ENCODE measurements around the gene KCNQ1.

KCNQ1 gene

DNA sequence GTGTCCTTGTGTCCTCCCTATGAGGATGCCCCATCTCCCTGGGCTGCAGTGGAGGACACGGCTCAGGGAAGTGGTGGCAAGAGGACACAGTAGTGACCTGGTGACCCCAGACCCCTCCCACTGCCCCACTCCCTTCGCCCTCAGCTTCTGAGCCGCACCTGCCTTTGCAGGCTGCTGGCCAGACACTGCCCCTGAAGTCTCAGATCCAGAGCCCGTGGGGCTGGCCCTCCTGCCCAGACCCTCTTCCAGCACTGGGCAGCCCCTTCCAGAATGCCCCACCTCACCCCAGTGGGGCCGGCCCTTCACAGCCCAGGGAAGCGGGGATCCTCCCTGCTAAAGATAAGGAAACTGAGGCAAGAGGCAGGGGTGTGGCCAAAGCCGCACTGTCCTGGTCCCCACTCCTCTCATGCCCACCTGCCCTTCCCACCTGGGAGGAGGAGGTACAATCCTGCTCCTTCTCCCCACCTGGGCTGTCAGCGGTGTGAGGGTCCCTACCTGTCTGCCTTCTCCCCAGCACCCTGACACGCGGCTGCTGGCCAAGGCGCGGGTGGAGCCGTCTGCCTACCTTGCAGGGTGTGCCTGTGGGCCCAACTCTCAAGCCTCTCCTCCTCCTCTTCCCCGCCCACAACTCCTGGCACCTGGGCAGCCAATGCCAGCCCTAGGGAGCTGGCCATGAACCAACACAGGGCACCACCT, 17.8 kb upstream of the KCNQ1 start:
- Histone ChIP-seq H3K9ac (ENCODE audit: low read length in 2 of 2) (no peak overlapping the region), H3K4me1 (ENCODE audit: control insufficient read depth, insufficient read depth, low read length) (no peaks in the 10 kb centered on the region), H3K4me3 (ENCODE audit: low read length in 2 of 2) (no peak overlapping the region)

DNA sequence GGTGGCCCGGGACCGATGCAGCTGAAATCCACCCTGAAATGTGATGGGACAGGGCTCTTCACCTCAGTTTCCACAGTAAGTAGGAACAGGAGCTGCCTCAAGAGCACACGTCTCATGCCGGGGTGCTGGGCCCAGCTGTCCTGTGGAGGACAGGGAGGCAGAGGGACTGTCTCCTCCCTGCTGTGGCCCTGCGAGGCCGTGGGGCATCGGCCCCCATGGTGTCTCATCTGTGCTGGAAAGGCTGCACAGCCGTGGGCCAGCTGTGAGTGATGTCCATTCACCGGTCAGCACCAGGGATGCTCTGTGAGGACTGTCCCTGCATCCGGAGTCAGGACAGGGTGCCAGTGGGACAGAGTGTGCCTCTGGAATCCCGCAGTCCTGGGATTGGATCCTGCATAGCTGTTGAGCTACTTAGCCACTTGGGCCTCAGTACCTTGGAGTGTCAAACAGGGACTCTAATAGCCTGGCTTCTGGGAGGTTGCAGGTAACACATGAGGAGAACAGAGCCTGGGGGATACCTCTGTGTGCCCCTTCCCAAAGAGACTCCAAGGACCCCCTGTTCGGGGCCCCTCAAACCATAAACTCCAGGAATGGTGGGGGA, 17.0 kb upstream of the KCNQ1 start:
- Histone ChIP-seq H3K27ac (ENCODE audit: low read length) (no peak overlapping the region), H3K4me3 (ENCODE audit: low read length in 2 of 2) (no peak overlapping the region), H3K9ac (ENCODE audit: low read length in 2 of 2) (no peak overlapping the region), H3K4me1 (ENCODE audit: control insufficient read depth, insufficient read depth, low read length) (no peaks in the 10 kb centered on the region), H3K9me3 (ENCODE audit: control insufficient read depth in 2 of 2, low read length in 2 of 2) (no peaks in the 10 kb centered on the region), H3K27me3 (ENCODE audit: control insufficient read depth in 1 of 2, insufficient read depth in 2 of 2, low read length in 2 of 2) (no peaks in the 10 kb centered on the region), H3K36me3 (ENCODE audit: control insufficient read depth in 2 of 2, insufficient read depth in 2 of 2, low read length in 2 of 2) (no peaks in the 10 kb centered on the region)

More for the DNA sequence above, 17.8 kb upstream of the KCNQ1 start:
- H3K36me3 ChIP-seq (ENCODE audit: control insufficient read depth in 2 of 2, insufficient read depth in 2 of 2, low read length in 2 of 2), result no peaks in the 10 kb centered on the region
- H3K9me3 ChIP-seq (ENCODE audit: control insufficient read depth in 2 of 2, low read length in 2 of 2), result no peaks in the 10 kb centered on the region
- no peaks in the 10 kb centered on the region for H3K27me3 ChIP-seq (ENCODE audit: control insufficient read depth in 1 of 2, insufficient read depth in 2 of 2, low read length in 2 of 2)
- no peak overlapping the region for H3K27ac ChIP-seq (ENCODE audit: low read length)

DNA sequence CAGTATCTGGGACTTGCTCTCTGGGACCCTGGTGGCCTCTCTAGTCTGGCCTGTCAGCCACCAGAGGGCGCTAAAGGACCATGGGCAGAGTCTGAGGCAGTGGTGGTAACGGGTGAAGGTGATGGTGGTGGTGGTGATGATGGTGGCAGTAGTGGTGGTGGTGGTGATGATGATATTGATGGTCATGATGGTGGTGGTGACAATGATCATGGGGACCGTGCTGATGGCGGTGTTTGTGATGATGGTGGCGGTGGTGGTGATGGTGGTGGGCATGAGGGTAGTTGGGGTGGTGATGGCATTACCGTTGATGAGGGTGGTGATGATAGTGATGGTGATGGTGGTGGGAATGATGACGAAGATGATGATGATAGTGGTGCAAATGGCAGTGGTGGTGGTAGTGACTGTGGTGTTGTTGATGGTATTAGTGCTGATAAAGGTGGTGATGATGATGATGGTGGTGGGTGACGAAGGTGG, 16.4 kb upstream of the KCNQ1 start:
- Histone ChIP-seq H3K36me3 (ENCODE audit: control insufficient read depth in 2 of 2, insufficient read depth in 2 of 2, low read length in 2 of 2) (no peaks in the 10 kb centered on the region), H3K9ac (ENCODE audit: low read length in 2 of 2) (no peak overlapping the region), H3K27ac (ENCODE audit: low read length) (no peak overlapping the region), H3K4me3 (ENCODE audit: low read length in 2 of 2) (no peak overlapping the region), H3K4me1 (ENCODE audit: control insufficient read depth, insufficient read depth, low read length) (no peaks in the 10 kb centered on the region), H3K9me3 (ENCODE audit: control insufficient read depth in 2 of 2, low read length in 2 of 2) (no peaks in the 10 kb centered on the region), H3K27me3 (ENCODE audit: control insufficient read depth in 1 of 2, insufficient read depth in 2 of 2, low read length in 2 of 2) (no peaks in the 10 kb centered on the region)

DNA sequence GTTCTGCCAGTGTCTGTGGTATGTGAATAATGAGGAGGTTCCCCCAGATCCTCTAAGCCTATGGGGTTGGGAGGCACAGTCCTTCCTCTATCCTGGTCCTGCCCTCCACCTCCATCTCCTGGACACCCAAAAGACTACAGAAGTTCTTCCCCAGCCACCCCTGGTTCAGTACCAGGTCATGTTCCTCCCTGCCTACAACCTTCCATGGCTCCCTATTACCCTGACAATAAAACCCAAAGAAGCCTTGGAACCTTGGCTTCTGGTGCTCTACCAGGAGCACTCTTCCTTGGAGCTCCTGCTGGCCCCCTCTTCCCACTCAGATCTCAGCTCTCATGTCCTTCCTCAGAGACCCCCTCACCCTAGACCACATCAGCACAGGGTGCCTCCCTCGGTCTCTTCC, 13.4 kb upstream of the KCNQ1 start:
- no peak overlapping the region for H3K4me3 ChIP-seq (ENCODE audit: low read length in 2 of 2)
- H3K27me3 ChIP-seq (ENCODE audit: control insufficient read depth in 1 of 2, insufficient read depth in 2 of 2, low read length in 2 of 2), result peaks cover 4 to 5% of the 10 kb centered on the region in 2 donors
- no peaks in the 10 kb centered on the region for H3K4me1 ChIP-seq (ENCODE audit: control insufficient read depth, insufficient read depth, low read length)
- no peak overlapping the region for H3K9ac ChIP-seq (ENCODE audit: low read length in 2 of 2)
- H3K9me3 ChIP-seq (ENCODE audit: control insufficient read depth in 2 of 2, low read length in 2 of 2), result no peaks in the 10 kb centered on the region
- H3K27ac ChIP-seq (ENCODE audit: low read length), result no peak overlapping the region
- no peaks in the 10 kb centered on the region for H3K36me3 ChIP-seq (ENCODE audit: control insufficient read depth in 2 of 2, insufficient read depth in 2 of 2, low read length in 2 of 2)

DNA sequence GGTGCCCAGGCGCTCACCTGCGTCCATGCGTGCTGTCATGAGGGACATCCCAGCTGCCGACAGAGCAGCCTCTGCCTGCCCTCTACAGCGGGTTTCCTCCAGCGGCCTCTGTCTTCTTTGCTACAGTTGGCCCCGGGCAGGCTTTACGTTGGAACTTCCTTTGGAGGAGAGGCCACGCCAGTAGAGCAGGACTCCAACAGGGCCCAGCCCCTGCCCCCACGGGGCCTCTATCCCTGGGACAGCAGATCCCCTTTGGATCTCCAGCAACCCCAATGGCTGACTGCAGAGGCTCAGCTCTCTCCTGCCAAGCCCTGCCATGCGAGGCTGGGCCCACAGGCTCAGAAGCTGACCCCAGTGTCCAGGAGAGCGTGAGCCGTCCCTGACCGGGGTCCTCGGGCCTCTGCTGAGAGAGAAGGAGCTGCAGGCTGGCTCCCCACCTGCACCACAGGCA, 12.6 kb upstream of the KCNQ1 start:
- Histone ChIP-seq H3K27ac (ENCODE audit: low read length) (no peak overlapping the region), H3K27me3 (ENCODE audit: control insufficient read depth in 1 of 2, insufficient read depth in 2 of 2, low read length in 2 of 2) (peaks cover 4 to 8% of the 10 kb centered on the region in 2 donors), H3K4me3 (ENCODE audit: low read length in 2 of 2) (no peak overlapping the region), H3K9ac (ENCODE audit: low read length in 2 of 2) (no peak overlapping the region), H3K36me3 (ENCODE audit: control insufficient read depth in 2 of 2, insufficient read depth in 2 of 2, low read length in 2 of 2) (no peaks in the 10 kb centered on the region), H3K9me3 (ENCODE audit: control insufficient read depth in 2 of 2, low read length in 2 of 2) (no peaks in the 10 kb centered on the region), H3K4me1 (ENCODE audit: control insufficient read depth, insufficient read depth, low read length) (no peaks in the 10 kb centered on the region)

DNA sequence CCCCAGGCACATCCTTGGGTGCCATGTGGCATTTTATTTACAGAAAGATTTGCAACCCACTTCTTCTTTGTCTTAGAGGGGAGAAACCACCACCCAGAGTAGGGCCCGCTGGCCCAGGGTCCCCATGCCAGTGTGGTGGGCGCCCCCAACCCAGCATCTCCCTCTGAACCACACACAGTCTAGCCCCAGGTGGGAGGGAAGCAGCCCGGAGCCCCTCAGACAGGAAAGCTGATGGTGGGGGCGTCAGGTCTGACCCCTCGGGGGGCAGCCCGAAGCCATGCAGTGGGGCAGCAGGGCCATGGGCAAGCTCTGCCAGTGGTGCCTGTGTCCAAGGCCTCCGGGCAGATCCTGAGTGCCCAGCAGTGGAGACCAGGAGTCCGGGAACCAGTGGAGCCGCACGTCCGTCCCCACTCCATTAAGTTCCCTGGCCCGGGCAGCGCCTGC, 12.2 kb upstream of the KCNQ1 start:
- H3K4me3 ChIP-seq (ENCODE audit: low read length in 2 of 2), result no peak overlapping the region
- no peak overlapping the region for H3K27ac ChIP-seq (ENCODE audit: low read length)
- H3K9ac ChIP-seq (ENCODE audit: low read length in 2 of 2), result no peak overlapping the region
- H3K4me1 ChIP-seq (ENCODE audit: control insufficient read depth, insufficient read depth, low read length), result no peaks in the 10 kb centered on the region
- H3K36me3 ChIP-seq (ENCODE audit: control insufficient read depth in 2 of 2, insufficient read depth in 2 of 2, low read length in 2 of 2), result no peaks in the 10 kb centered on the region
- peaks cover 7 to 11% of the 10 kb centered on the region in 2 donors for H3K27me3 ChIP-seq (ENCODE audit: control insufficient read depth in 1 of 2, insufficient read depth in 2 of 2, low read length in 2 of 2)
- H3K9me3 ChIP-seq (ENCODE audit: control insufficient read depth in 2 of 2, low read length in 2 of 2), result no peaks in the 10 kb centered on the region

DNA sequence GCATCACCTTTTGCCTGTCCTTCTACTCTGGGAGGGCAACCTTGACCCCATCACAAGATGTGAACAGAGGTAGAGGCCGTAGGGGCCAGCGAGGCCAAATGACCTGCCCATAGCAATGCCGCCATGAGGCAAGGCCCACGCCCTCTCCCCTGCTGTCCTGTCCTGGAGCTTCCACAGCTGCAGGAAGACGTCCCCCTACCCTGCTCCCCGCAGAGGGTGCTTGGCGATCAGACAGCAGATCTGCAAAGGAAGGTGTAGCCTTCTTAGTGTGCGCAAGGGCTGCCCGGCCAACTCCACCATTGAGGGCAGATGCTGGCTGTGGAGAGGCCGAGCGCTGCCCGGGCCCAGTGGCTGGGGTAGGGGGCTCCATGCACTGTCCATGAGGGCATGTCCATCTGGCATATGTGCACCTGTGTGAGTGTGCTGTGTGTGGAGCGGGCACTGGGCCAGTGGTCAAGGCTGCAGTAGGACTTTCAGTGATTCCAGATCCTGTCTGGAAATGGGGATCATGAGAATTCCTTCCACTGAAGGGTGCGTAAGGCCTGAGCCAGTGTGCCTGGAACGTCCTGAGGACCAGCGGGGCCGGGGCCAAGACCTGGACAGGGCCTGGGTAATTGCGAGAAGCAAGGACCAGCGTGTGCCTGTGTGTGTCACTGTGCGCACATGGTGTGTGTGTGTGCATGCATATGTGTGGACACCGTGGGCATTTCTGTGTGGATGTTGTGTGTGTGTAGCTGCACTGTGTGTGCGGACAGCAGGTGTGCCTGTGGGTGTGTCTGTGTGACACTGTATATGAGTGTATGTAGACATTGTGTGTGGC, 11.5 kb upstream of the KCNQ1 start:
- Histone ChIP-seq H3K9me3 (ENCODE audit: control insufficient read depth in 2 of 2, low read length in 2 of 2) (no peaks in the 10 kb centered on the region), H3K4me3 (ENCODE audit: low read length in 2 of 2) (no peak overlapping the region), H3K9ac (ENCODE audit: low read length in 2 of 2) (no peak overlapping the region), H3K27ac (ENCODE audit: low read length) (no peak overlapping the region), H3K27me3 (ENCODE audit: control insufficient read depth in 1 of 2, insufficient read depth in 2 of 2, low read length in 2 of 2) (peaks cover 7 to 11% of the 10 kb centered on the region in 2 donors), H3K4me1 (ENCODE audit: control insufficient read depth, insufficient read depth, low read length) (no peaks in the 10 kb centered on the region), H3K36me3 (ENCODE audit: control insufficient read depth in 2 of 2, insufficient read depth in 2 of 2, low read length in 2 of 2) (no peaks in the 10 kb centered on the region)

DNA sequence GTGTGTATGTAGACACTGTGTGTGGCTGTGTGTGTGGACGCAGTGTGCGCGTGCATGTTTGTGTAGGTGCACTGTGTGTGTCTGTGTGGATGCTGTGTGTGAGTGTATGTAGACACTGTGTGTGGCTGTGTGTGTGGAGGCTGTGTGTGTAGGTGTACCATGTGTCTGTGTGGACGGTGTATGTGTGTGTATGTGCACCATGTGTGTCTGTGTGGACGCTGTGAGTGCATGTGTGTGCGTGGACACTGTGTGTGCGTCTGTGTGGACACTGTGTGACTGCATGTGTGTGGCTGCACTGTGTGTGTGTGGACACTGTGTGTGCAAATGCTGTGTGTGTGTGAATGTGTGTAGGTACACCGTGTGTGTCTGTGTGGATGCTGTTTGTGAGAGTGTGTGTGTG, 10.8 kb upstream of the KCNQ1 start:
- no peaks in the 10 kb centered on the region for H3K9me3 ChIP-seq (ENCODE audit: control insufficient read depth in 2 of 2, low read length in 2 of 2)
- no peak overlapping the region for H3K9ac ChIP-seq (ENCODE audit: low read length in 2 of 2)
- no peak overlapping the region for H3K4me3 ChIP-seq (ENCODE audit: low read length in 2 of 2)
- no peak overlapping the region for H3K27ac ChIP-seq (ENCODE audit: low read length)
- H3K27me3 ChIP-seq (ENCODE audit: control insufficient read depth in 1 of 2, insufficient read depth in 2 of 2, low read length in 2 of 2), result peaks cover 7 to 11% of the 10 kb centered on the region in 2 donors
- H3K36me3 ChIP-seq (ENCODE audit: control insufficient read depth in 2 of 2, insufficient read depth in 2 of 2, low read length in 2 of 2), result no peaks in the 10 kb centered on the region
- H3K4me1 ChIP-seq (ENCODE audit: control insufficient read depth, insufficient read depth, low read length), result no peaks in the 10 kb centered on the region

DNA sequence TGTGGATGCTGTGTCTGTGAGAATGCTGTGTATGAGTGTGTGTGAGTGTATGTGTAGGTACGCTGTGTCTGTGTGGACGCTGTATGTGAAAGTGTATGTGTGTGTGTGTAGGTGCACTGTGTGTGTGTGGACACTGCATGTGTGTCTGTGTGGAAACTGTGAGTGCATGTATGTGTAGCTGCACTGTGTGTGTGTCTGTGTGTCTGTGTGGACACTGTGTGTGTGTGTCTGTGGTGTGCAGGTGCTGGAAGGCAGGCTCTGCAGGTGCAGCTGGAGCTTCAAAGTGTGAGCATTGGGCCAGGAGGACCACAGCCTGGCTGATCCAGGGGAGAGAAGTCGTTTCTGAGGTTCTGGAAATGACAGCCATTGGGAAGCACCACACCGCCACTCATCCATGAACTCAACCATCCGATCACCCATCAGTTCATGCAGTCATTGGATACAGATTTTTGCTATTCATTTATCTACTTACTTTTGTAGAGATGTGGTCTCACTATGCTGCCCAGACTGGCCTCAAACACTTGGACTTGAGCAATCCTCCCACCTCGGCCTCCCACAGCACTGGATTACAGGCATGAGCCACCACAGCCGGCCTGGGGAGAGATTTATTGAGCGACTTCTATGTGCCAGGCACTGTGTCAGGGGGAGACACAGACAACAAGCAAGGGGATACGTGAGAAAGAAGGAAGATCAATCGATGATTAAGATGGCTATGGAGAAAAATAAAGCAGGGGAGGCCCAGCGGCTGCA, 10.1 kb upstream of the KCNQ1 start:
- Histone ChIP-seq H3K4me1 (ENCODE audit: control insufficient read depth, insufficient read depth, low read length) (no peaks in the 10 kb centered on the region), H3K9me3 (ENCODE audit: control insufficient read depth in 2 of 2, low read length in 2 of 2) (no peaks in the 10 kb centered on the region), H3K27ac (ENCODE audit: low read length) (no peak overlapping the region), H3K9ac (ENCODE audit: low read length in 2 of 2) (no peak overlapping the region), H3K4me3 (ENCODE audit: low read length in 2 of 2) (no peak overlapping the region), H3K27me3 (ENCODE audit: control insufficient read depth in 1 of 2, insufficient read depth in 2 of 2, low read length in 2 of 2) (peaks cover 7 to 11% of the 10 kb centered on the region in 2 donors), H3K36me3 (ENCODE audit: control insufficient read depth in 2 of 2, insufficient read depth in 2 of 2, low read length in 2 of 2) (no peaks in the 10 kb centered on the region)

DNA sequence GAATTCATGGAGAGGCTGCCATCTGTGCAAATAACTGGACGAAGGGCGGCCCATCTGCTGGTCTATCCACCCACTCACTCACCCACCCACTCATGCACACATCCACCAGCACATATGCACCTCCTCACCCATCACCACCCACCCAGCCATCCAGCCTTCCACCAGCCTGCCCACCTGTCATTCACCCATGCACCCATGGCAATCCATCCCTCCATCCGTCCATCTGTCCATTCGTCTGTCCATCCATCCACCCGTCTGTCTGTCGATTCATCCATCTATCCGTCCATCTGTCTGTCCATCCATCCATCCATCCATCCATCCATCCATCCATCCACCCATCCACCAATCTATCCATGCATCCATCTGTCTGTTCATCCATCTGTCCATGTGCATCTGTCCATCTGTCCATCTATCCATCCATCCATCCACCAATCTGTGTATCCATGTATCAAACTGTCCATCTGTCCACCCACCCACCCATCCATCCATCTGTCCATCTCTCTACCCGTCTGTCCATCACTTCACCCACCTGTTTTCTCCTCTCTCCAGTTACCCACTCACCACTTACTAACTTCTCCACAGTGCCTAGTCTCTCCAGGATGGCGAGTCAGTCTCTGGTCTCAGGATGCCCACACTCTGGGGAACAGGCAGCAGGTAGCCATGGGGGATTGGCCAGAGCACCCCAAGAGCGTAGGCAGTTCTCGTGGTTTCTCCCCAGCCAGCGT, 9.4 kb upstream of the KCNQ1 start:
- no peaks in the 10 kb centered on the region for H3K36me3 ChIP-seq (ENCODE audit: control insufficient read depth in 2 of 2, insufficient read depth in 2 of 2, low read length in 2 of 2)
- no peak overlapping the region for H3K9ac ChIP-seq (ENCODE audit: low read length in 2 of 2)
- H3K27me3 ChIP-seq (ENCODE audit: control insufficient read depth in 1 of 2, insufficient read depth in 2 of 2, low read length in 2 of 2), result peaks cover 7 to 11% of the 10 kb centered on the region in 2 donors

More for the DNA sequence above, 9.4 kb upstream of the KCNQ1 start:
- Histone ChIP-seq H3K4me1 (ENCODE audit: control insufficient read depth, insufficient read depth, low read length) (no peaks in the 10 kb centered on the region), H3K27ac (ENCODE audit: low read length) (no peak overlapping the region), H3K4me3 (ENCODE audit: low read length in 2 of 2) (no peak overlapping the region), H3K9me3 (ENCODE audit: control insufficient read depth in 2 of 2, low read length in 2 of 2) (no peaks in the 10 kb centered on the region)
